ENCODE measurements around the gene WDR75. TPM values are rescaled to one million over a fixed set of nuclear protein-coding genes. Genes with fewer than 3 reads are reported as not detected.

WDR75 gene
- total and polyA plus RNA-seq, 9 of the 15 experiments (the other 6 are each of a cell fraction or from before 2014, with no cell fraction given): 50.9 to 111 (median 76.4) TPM

DNA sequence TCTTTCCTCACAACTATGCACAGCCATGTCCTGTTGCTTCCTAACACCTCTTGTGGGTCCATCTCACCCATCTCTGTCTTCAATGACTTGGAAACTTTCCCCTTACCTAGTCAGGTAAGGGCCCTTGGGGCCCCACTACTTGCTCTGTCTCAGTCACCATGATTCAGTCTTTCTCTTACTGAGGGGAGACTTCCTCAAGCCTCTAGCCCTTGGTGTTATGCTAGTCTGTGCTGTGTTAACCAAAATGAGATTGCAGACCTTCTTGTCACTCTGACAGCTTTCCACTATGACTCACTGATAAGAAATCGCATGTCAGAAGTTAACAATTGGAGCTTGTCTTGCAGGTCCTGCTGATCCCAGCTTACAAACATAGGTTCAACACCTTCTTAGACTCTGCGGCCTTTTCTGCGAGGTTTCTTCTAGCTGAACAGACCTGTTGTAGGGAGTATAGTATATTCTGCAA, 65.3 kb downstream of the WDR75 start (continued):
- TF ChIP-seq ZBTB7A (IDR thresholded peaks at IDR 0.05; ENCODE audit: borderline replicate concordance, control insufficient read depth, low read depth, low read length) (no peak), POLR2AphosphoS2 (IDR thresholded peaks at IDR 0.05; ENCODE audit: low read length) (no peak), LEF1 (IDR thresholded peaks at IDR 0.05) (peak; percentile 70; the same call in 1 of the 2 replicates), CSDE1 (IDR thresholded peaks at IDR 0.05) (no peak), NR2C1 (IDR thresholded peaks at IDR 0.05) (no peak), NR2C1 (tag; IDR thresholded peaks at IDR 0.05) (no peak), WHSC1 (IDR thresholded peaks at IDR 0.05; ENCODE audit: low read length) (no peak), ARID1B (IDR thresholded peaks at IDR 0.05) (peak; percentile 94), TRIM24 (IDR thresholded peaks at IDR 0.05) (peak; percentile 73 to 87), EHMT2 (IDR thresholded peaks at IDR 0.05) (peak; percentile 50; the same call in 1 of the 2 replicates), GABPB1 (CRISPR knock-in tag; IDR thresholded peaks at IDR 0.05) (0 out of 2 replicates have a peak, but pooled peaks have one; percentile 22), HDAC1 (IDR thresholded peaks at IDR 0.05) (peak in 1 of 2 experiments; percentile 67; a peak in 2 of 4 replicates)
- TF ChIP-seq, protein P1, sequence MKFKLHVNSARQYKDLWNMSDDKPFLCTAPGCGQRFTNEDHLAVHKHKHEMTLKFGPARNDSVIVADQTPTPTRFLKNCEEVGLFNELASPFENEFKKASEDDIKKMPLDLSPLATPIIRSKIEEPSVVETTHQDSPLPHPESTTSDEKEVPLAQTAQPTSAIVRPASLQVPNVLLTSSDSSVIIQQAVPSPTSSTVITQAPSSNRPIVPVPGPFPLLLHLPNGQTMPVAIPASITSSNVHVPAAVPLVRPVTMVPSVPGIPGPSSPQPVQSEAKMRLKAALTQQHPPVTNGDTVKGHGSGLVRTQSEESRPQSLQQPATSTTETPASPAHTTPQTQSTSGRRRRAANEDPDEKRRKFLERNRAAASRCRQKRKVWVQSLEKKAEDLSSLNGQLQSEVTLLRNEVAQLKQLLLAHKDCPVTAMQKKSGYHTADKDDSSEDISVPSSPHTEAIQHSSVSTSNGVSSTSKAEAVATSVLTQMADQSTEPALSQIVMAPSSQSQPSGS (CRISPR knock-in tag; IDR thresholded peaks at IDR 0.05): no peak
- TF ChIP-seq, protein P2, sequence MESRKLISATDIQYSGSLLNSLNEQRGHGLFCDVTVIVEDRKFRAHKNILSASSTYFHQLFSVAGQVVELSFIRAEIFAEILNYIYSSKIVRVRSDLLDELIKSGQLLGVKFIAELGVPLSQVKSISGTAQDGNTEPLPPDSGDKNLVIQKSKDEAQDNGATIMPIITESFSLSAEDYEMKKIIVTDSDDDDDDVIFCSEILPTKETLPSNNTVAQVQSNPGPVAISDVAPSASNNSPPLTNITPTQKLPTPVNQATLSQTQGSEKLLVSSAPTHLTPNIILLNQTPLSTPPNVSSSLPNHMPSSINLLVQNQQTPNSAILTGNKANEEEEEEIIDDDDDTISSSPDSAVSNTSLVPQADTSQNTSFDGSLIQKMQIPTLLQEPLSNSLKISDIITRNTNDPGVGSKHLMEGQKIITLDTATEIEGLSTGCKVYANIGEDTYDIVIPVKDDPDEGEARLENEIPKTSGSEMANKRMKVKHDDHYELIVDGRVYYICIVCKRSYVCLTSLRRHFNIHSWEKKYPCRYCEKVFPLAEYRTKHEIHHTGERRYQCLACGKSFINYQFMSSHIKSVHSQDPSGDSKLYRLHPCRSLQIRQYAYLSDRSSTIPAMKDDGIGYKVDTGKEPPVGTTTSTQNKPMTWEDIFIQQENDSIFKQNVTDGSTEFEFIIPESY (CRISPR knock-in tag; IDR thresholded peaks at IDR 0.05): no peak
- TF ChIP-seq, protein P3, sequence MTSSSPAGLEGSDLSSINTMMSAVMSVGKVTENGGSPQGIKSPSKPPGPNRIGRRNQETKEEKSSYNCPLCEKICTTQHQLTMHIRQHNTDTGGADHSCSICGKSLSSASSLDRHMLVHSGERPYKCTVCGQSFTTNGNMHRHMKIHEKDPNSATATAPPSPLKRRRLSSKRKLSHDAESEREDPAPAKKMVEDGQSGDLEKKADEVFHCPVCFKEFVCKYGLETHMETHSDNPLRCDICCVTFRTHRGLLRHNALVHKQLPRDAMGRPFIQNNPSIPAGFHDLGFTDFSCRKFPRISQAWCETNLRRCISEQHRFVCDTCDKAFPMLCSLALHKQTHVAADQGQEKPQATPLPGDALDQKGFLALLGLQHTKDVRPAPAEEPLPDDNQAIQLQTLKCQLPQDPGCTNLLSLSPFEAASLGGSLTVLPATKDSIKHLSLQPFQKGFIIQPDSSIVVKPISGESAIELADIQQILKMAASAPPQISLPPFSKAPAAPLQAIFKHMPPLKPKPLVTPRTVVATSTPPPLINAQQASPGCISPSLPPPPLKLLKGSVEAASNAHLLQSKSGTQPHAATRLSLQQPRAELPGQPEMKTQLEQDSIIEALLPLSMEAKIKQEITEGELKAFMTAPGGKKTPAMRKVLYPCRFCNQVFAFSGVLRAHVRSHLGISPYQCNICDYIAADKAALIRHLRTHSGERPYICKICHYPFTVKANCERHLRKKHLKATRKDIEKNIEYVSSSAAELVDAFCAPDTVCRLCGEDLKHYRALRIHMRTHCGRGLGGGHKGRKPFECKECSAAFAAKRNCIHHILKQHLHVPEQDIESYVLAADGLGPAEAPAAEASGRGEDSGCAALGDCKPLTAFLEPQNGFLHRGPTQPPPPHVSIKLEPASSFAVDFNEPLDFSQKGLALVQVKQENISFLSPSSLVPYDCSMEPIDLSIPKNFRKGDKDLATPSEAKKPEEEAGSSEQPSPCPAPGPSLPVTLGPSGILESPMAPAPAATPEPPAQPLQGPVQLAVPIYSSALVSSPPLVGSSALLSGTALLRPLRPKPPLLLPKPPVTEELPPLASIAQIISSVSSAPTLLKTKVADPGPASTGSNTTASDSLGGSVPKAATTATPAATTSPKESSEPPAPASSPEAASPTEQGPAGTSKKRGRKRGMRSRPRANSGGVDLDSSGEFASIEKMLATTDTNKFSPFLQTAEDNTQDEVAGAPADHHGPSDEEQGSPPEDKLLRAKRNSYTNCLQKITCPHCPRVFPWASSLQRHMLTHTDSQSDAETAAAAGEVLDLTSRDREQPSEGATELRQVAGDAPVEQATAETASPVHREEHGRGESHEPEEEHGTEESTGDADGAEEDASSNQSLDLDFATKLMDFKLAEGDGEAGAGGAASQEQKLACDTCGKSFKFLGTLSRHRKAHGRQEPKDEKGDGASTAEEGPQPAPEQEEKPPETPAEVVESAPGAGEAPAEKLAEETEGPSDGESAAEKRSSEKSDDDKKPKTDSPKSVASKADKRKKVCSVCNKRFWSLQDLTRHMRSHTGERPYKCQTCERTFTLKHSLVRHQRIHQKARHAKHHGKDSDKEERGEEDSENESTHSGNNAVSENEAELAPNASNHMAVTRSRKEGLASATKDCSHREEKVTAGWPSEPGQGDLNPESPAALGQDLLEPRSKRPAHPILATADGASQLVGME (CRISPR knock-in tag; IDR thresholded peaks at IDR 0.05): no peak
- TF ChIP-seq, protein P4, sequence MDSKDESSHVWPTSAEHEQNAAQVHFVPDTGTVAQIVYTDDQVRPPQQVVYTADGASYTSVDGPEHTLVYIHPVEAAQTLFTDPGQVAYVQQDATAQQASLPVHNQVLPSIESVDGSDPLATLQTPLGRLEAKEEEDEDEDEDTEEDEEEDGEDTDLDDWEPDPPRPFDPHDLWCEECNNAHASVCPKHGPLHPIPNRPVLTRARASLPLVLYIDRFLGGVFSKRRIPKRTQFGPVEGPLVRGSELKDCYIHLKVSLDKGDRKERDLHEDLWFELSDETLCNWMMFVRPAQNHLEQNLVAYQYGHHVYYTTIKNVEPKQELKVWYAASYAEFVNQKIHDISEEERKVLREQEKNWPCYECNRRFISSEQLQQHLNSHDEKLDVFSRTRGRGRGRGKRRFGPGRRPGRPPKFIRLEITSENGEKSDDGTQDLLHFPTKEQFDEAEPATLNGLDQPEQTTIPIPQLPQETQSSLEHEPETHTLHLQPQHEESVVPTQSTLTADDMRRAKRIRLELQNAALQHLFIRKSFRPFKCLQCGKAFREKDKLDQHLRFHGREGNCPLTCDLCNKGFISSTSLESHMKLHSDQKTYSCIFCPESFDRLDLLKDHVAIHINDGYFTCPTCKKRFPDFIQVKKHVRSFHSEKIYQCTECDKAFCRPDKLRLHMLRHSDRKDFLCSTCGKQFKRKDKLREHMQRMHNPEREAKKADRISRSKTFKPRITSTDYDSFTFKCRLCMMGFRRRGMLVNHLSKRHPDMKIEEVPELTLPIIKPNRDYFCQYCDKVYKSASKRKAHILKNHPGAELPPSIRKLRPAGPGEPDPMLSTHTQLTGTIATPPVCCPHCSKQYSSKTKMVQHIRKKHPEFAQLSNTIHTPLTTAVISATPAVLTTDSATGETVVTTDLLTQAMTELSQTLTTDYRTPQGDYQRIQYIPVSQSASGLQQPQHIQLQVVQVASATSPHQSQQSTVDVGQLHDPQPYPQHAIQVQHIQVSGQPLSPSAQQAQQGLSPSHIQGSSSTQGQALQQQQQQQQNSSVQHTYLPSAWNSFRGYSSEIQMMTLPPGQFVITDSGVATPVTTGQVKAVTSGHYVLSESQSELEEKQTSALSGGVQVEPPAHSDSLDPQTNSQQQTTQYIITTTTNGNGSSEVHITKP (IDR thresholded peaks at IDR 0.05; ENCODE audit: partially characterized antibody): no peak
